K562 (cell line): ENCODE data around the gene ERLIN1. TPM values are rescaled to one million over a fixed set of nuclear protein-coding genes. Genes with fewer than 3 reads are reported as not detected.

ENCODE experiments used
- ATAC-seq: fragments of 200-7000 bp; cut with Tn5 transposase; 3 replicates; pipeline ENCODE4 v1.9.1; 2020; ENCODE audit warnings: moderate library complexity
- BruUV-seq: library from RNA; stranded (reverse); fragments of 400-500 nt; replicated peaks from 2 replicates; lab custom pipeline; 2021; lab: Mats Ljungman, UMichigan
- CTCF ChIA-PET: fragments of 300-600 bp; formaldehyde crosslinking; extraction: SDS; loops from one replicate; lab custom pipeline; 2021; ENCODE audit warnings: low intra/inter-chr PET ratio; lab: Yijun Ruan, JAX
- POLR2A ChIA-PET: fragments of 300-600, 350-650 bp; sonication (Branson Sonifier 250); formaldehyde crosslinking; extraction: SDS; loops from one replicate; lab custom pipeline; 2021; ENCODE audit warnings: antibody characterized with exemption, inconsistent platforms; lab: Yijun Ruan, JAX
- DNase-seq, 4 experiments: peaks; one replicate each; pipeline versions ENCODE4 v3.0.0 to v3.0.0-alpha.2; 2011 to 2018; ENCODE audit warnings: low spot score in 3 of 4, mixed read lengths in 3 of 4; ENCODE audit errors: extremely low read depth in 1 of 4
- FAIRE-seq: peaks from 2 replicates; lab custom pipeline; 2011; peaks lifted over from hg19 to GRCh38; lab: Jason Lieb, UNC
- H2AFZ ChIP-seq: 2 replicates; pipeline ENCODE4 v1.6.0; 2011; ENCODE audit warnings: low read depth, low read length, control low read depth, inconsistent platforms
- H3K27ac ChIP-seq: fragments of 200-600 bp; 3 replicates; pipeline ENCODE4 v1.8.0; 2011; ENCODE audit warnings: low read depth, mild to moderate bottlenecking, control low read depth, inconsistent platforms, low read length, moderate library complexity, mixed read lengths; ENCODE audit errors: extremely low read depth
- H3K27me3 ChIP-seq, 2 experiments: fragments of 300-600 bp in 1 of 2; 2 replicates in 1 of 2; 3 replicates in 1 of 2; pipeline versions ENCODE4 v1.6.0 to v1.8.0; 2011; ENCODE audit warnings: inconsistent platforms in 2 of 2, low read length in 2 of 2, mild to moderate bottlenecking in 1 of 2, mixed read lengths in 1 of 2, moderate library complexity in 1 of 2; ENCODE audit not compliant: control insufficient read depth in 2 of 2, insufficient read depth in 2 of 2
- H3K36me3 ChIP-seq: fragments of 300-600 bp; 3 replicates; pipeline ENCODE4 v1.8.0; 2011; ENCODE audit warnings: mild to moderate bottlenecking, low read length, inconsistent platforms; ENCODE audit not compliant: control insufficient read depth, insufficient read depth
- H3K4me1 ChIP-seq, 2 experiments: fragments of 200-600 bp in 1 of 2; replicated peaks in 1 of 2; 2 replicates in 1 of 2; 3 replicates in 1 of 2; pipeline versions ENCODE4 v1.5.1 to v1.8.0; 2011; ENCODE audit warnings: inconsistent platforms in 2 of 2, low read length in 2 of 2, mild to moderate bottlenecking in 1 of 2, mixed read lengths in 1 of 2, moderate library complexity in 1 of 2; ENCODE audit not compliant: control insufficient read depth in 2 of 2, insufficient read depth in 2 of 2
- H3K4me2 ChIP-seq: 2 replicates; pipeline ENCODE4 v1.6.1; 2011; ENCODE audit warnings: low read length, control low read depth, inconsistent platforms, mixed read lengths; ENCODE audit not compliant: insufficient read depth
- H3K4me3 ChIP-seq: fragments of 200-600 bp; sonication (generic), shearing (Covaris generic); 2 replicates; pipeline ENCODE4 v1.5.1; 2016; ENCODE audit warnings: control low read depth, inconsistent platforms
- H3K79me2 ChIP-seq: fragments of 200-600 bp; 3 replicates; pipeline ENCODE4 v1.8.0; 2011; ENCODE audit warnings: low read length, inconsistent platforms; ENCODE audit not compliant: control insufficient read depth, insufficient read depth
- H3K9ac ChIP-seq, 2 experiments: 2 replicates each; pipeline versions ENCODE4 v1.6.0 to v1.6.1; 2011; ENCODE audit warnings: low read depth in 2 of 2, low read length in 2 of 2, control low read depth in 1 of 2, inconsistent platforms in 1 of 2, mild to moderate bottlenecking in 1 of 2, mixed read lengths in 1 of 2; ENCODE audit not compliant: insufficient read depth in 1 of 2
- H3K9me1 ChIP-seq: one replicate; pipeline ENCODE4 v1.6.0; 2011; ENCODE audit warnings: inconsistent platforms, mild to moderate bottlenecking, low read length, moderate library complexity; ENCODE audit not compliant: control insufficient read depth, insufficient read depth
- H3K9me3 ChIP-seq: replicated peaks from 2 replicates; pipeline ENCODE4 v1.5.1; 2011; ENCODE audit warnings: low read depth, low read length, inconsistent platforms; ENCODE audit not compliant: control insufficient read depth, insufficient read depth
- H4K20me1 ChIP-seq: replicated peaks from 2 replicates; pipeline ENCODE4 v1.6.1; 2011; ENCODE audit warnings: low read length, inconsistent platforms, mixed read lengths; ENCODE audit not compliant: control insufficient read depth, insufficient read depth
- CEBPB ChIP-seq: fragments of 450-650 bp; IDR thresholded peaks from 2 replicates; pipeline ENCODE4 v1.6.1; 2016; ENCODE audit warnings: missing genetic modification characterization, missing compliant biosample characterization
- FOXK2 ChIP-seq, 2 experiments: fragments of 450-650 bp; IDR thresholded peaks in 1 of 2; conservative IDR thresholded peaks in 1 of 2; 2 replicates each; pipeline ENCODE4 v1.6.1; 2016; ENCODE audit warnings: low read depth in 2 of 2, mild to moderate bottlenecking in 1 of 2
- RB1 ChIP-seq: fragments of 450-650 bp; IDR thresholded peaks from 2 replicates; pipeline ENCODE4 v1.6.1; 2017; ENCODE audit warnings: low read depth, mild to moderate bottlenecking
- SIX5 ChIP-seq, 2 experiments: IDR thresholded peaks; 2 replicates each; pipeline ENCODE4 v1.6.1; 2011; ENCODE audit warnings: low read length in 2 of 2, borderline replicate concordance in 1 of 2, low read depth in 1 of 2, mild to moderate bottlenecking in 1 of 2, moderate library complexity in 1 of 2; ENCODE audit not compliant: insufficient read depth in 1 of 2
- WGBS: fragments of 100-300 bp; shearing (Covaris generic); methylation state at CpG from one replicate; pipeline ENCODE4 v1.1.6; 2016; ENCODE audit warnings: low coverage, mixed read lengths; ENCODE audit not compliant: insufficient coverage; ENCODE audit errors: missing lambda C conversion rate; 5-methylcytosine and 5-hydroxymethylcytosine counted together
- in situ Hi-C: fragments of 300-500 bp; cut with MboI; formaldehyde crosslinking; loops from 4 replicates; pipeline ENCODE4 v1.15.0; 2018; ENCODE audit warnings: inconsistent platforms, mixed read lengths
- intact Hi-C: fragments of 100-400 bp; cut with micrococcal nuclease; formaldehyde crosslinking; loops from 2 replicates; pipeline ENCODE4 v1.14.2; 2022
- polyA plus RNA-seq, 8 experiments: library from polyadenylated mRNA; depleted of rRNA in 4 of 8; stranded (reverse) in 5 of 8; unstranded in 3 of 8; fragments of >200 nt; fragmentation: Nextera tagmentation in 2 of 8; fragmentation: Illumina TruSeq in 1 of 8; extraction: Ambion mirVana in 2 of 8; extraction: Trizol in 1 of 8; gene quantifications; 2 replicates each; pipeline versions ENCODE4 v1.2.1 to v1.2.3, GENCODE V29; 2011 to 2014; ENCODE audit warnings: inconsistent platforms in 1 of 8, missing spikeins in 1 of 8
- total RNA-seq, 7 experiments: library from RNA; depleted of rRNA in 6 of 7; stranded (reverse); fragments of >200 nt in 6 of 7; fragmentation: Illumina TruSeq in 2 of 7; extraction: Trizol in 2 of 7; gene quantifications; 2 replicates each; pipeline versions ENCODE4 v1.2.1 to v1.2.3, GENCODE V29; 2011 to 2021; ENCODE audit warnings: low replicate concordance in 1 of 7
- TF ChIP-seq, protein P1 (sequence below), 2 experiments: fragments of 450-650 bp; IDR thresholded peaks; 2 replicates each; pipeline ENCODE4 v1.6.1; 2016; ENCODE audit warnings: mild to moderate bottlenecking in 2 of 2, borderline replicate concordance in 1 of 2, low read depth in 1 of 2, moderate library complexity in 1 of 2

The ERLIN1 gene
- total and polyA plus RNA-seq, 9 of the 15 experiments (the other 6 are each of a cell fraction or from before 2014, with no cell fraction given), result 9.8 to 26.8 (median 15.5) TPM

DNA sequence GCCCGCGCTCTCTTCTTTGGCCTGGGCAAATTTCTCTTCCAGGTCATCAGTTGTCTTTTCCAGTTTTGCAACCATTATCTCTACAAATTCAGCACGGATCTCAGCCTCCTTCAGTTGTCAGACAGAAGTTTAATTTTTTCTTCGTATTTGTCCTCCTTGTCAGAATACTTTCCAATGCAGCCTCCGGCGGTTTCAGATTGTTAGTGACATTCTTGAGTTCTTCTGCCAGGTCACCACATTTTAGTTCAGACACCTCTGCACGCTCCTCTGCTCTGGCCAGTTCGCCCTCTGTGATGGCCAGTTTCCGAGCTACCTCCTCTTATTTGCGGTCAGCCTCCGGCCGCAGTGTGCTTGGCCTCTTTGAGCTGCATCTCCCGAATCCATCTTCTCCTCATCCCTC is 71.4 kb downstream of the ERLIN1 start:
- H3K79me2 ChIP-seq, result no peaks in the 10 kb centered on the region
- DNase-seq, result no peak
- H3K27ac ChIP-seq, result no peak overlapping the region
- H3K9ac ChIP-seq, result no peak overlapping the region
- TF ChIP-seq RB1 (no peak), CEBPB (tag) (no peak), SIX5 (IDR thresholded peaks at IDR 0.05; ENCODE audit: borderline replicate concordance in 1 of 2, insufficient read depth in 1 of 2, low read depth in 1 of 2, low read length in 2 of 2) (no peak), FOXK2 (conservative IDR thresholded peaks at IDR 0.05 in 1 of 2, IDR thresholded peaks at IDR 0.05 in 1 of 2; ENCODE audit: low read depth in 2 of 2) (no peak)
- TF ChIP-seq, protein P1, sequence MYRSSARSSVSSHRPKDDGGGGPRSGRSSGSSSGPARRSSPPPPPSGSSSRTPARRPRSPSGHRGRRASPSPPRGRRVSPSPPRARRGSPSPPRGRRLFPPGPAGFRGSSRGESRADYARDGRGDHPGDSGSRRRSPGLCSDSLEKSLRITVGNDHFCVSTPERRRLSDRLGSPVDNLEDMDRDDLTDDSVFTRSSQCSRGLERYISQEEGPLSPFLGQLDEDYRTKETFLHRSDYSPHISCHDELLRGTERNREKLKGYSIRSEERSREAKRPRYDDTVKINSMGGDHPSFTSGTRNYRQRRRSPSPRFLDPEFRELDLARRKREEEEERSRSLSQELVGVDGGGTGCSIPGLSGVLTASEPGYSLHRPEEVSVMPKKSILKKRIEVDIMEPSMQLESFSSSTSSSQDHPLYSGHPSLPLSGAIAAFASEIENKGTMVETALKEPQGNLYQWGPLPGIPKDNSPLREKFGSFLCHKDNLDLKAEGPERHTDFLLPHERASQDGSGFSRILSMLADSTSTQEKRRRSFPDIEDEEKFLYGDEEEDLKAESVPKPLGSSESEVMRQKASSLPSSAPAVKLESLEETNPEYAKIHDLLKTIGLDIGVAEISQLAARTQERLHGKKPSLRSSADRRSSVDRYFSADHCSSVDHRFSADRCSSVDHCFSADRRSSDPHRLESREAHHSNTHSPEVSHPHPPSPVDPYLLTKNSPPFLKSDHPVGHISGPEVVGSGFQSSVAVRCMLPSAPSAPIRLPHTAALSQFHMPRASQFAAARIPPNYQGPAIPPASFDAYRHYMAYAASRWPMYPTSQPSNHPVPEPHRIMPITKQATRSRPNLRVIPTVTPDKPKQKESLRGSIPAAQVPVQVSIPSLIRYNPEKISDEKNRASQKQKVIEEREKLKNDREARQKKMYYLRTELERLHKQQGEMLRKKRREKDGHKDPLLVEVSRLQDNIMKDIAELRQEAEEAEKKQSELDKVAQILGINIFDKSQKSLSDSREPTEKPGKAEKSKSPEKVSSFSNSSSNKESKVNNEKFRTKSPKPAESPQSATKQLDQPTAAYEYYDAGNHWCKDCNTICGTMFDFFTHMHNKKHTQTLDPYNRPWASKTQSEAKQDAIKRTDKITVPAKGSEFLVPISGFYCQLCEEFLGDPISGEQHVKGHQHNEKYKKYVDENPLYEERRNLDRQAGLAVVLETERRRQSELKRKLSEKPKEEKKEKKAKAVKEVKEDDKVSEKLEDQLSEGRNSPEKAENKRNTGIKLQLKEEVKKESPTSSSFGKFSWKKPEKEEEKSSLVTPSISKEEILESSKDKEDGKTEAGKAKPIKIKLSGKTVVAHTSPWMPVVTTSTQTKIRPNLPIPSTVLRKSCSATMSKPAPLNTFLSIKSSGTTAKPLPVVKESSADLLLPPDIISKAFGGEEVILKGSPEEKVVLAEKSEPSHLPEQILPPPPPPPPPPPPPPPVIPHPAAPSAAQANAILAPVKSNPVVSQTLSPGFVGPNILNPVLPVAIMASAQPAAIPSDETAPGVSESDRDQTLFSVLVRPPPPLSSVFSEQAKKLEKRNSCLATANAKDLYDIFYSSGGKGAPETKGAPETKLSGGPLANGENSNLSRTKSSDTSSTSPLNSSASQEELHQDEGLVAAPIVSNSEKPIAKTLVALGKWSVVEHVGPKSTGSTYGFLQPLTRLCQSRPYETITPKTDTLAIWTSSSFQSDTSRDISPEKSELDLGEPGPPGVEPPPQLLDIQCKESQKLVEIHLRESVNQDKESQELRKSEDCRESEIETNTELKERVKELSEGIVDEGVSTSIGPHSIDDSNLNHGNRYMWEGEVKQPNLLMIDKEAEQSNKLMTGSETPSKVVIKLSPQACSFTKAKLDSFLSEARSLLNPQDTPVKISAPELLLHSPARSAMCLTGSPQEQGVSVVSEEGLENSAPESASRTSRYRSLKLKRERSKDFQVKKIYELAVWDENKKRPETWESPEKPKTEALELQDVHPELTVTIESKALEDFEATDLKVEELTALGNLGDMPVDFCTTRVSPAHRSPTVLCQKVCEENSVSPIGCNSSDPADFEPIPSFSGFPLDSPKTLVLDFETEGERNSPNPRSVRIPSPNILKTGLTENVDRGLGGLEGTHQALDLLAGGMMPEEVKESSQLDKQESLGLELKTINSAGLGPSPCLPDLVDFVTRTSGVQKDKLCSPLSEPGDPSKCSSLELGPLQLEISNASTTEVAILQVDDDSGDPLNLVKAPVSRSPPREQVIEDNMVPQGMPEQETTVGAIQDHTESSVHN (IDR thresholded peaks at IDR 0.05; ENCODE audit: borderline replicate concordance in 1 of 2, low read depth in 1 of 2), result no peak
- H2AFZ ChIP-seq, result no peak overlapping the region
- ChIA-PET CTCF (no interaction called here), POLR2A (no interaction called here)
- H3K36me3 ChIP-seq, result no peaks in the 10 kb centered on the region
- in situ Hi-C loops, result no loop called here
- no peaks in the 10 kb centered on the region for H4K20me1 ChIP-seq
- ATAC-seq, result no peak
- 18% methylated on average over 11 of the region's 13 CpGs for WGBS
- H3K27me3 ChIP-seq, result peaks cover 0 to 16% of the 10 kb centered on the region in 2 experiments; a peak in 2 of 5 replicates
- no peaks in the 10 kb centered on the region for H3K9me3 ChIP-seq
- no peak overlapping the region for H3K4me3 ChIP-seq
- H3K9me1 ChIP-seq, result no peaks in the 10 kb centered on the region
- no peaks in the 10 kb centered on the region for H3K4me1 ChIP-seq
- 0 out of 2 replicates have a peak overlapping the region, but pooled peaks have one; percentile 11 for H3K4me2 ChIP-seq
- intact Hi-C loops, result no loop called here
- no TSS peak for BruUV-seq
- FAIRE-seq, result no peak
